ENCODE data around the gene PLCG1.

PLCG1 gene

GRCh38 chr20:41222703-41223102 is 85.4 kb downstream of the PLCG1 start:
- in situ Hi-C loops (cut with MboI; ENCODE audit: low sequenced_read_pairs, unreplicated experiment): no loop called here
- TF ChIP-seq CTCF (IDR thresholded peaks at IDR 0.05; ENCODE audit: borderline replicate concordance, control extremely low read depth, extremely low read depth, insufficient read depth, missing control alignments): no peak
- no peak for DNase-seq (ENCODE audit: low spot score)

GRCh38 chr20:41223112-41223511 is 85.8 kb downstream of the PLCG1 start:
- DNase-seq (ENCODE audit: low spot score): no peak
- in situ Hi-C loops (cut with MboI; ENCODE audit: low sequenced_read_pairs, unreplicated experiment): no loop called here
- no peak for TF ChIP-seq CTCF (IDR thresholded peaks at IDR 0.05; ENCODE audit: borderline replicate concordance, control extremely low read depth, extremely low read depth, insufficient read depth, missing control alignments)

GRCh38 chr20:41224281-41224680 is 86.9 kb downstream of the PLCG1 start:
- no peak for TF ChIP-seq CTCF (IDR thresholded peaks at IDR 0.05; ENCODE audit: borderline replicate concordance, control extremely low read depth, extremely low read depth, insufficient read depth, missing control alignments)
- DNase-seq (ENCODE audit: low spot score): no peak
- in situ Hi-C loops (cut with MboI; ENCODE audit: low sequenced_read_pairs, unreplicated experiment): no loop called here

GRCh38 chr20:41225091-41225490 is 87.7 kb downstream of the PLCG1 start:
- no peak for TF ChIP-seq CTCF (IDR thresholded peaks at IDR 0.05; ENCODE audit: borderline replicate concordance, control extremely low read depth, extremely low read depth, insufficient read depth, missing control alignments)
- in situ Hi-C loops (cut with MboI; ENCODE audit: low sequenced_read_pairs, unreplicated experiment): no loop called here

GRCh38 chr20:41226426-41226825 is 89.1 kb downstream of the PLCG1 start:
- in situ Hi-C loops (cut with MboI; ENCODE audit: low sequenced_read_pairs, unreplicated experiment): no loop called here
- TF ChIP-seq CTCF (IDR thresholded peaks at IDR 0.05; ENCODE audit: borderline replicate concordance, control extremely low read depth, extremely low read depth, insufficient read depth, missing control alignments): no peak
- no peak for DNase-seq (ENCODE audit: low spot score)

More at GRCh38 chr20:41225091-41225490, 87.7 kb downstream of the PLCG1 start:
- no peak for DNase-seq (ENCODE audit: low spot score)
